Endothelial cell of umbilical vein (primary cell): ENCODE data around the gene CLSTN1. TPM values are rescaled to one million over a fixed set of nuclear protein-coding genes. Genes with fewer than 3 reads are reported as not detected.
"Not testable (repeated sequence)": the region's sequence is repeated elsewhere in the genome, so short reads cannot be mapped to it uniquely, and the experiment has no call there.

Source experiments
- BruUV-seq: library from RNA; stranded (reverse); fragments of 400-500 nt; replicated peaks from 2 replicates; lab custom pipeline; 2021; lab: Mats Ljungman, UMichigan
- CTCF ChIA-PET: fragments of 300-600, 350-600 bp; sonication (Branson Sonifier 250); formaldehyde crosslinking; loops from one replicate; lab custom pipeline; 2021; ENCODE audit warnings: antibody characterized with exemption, inconsistent platforms; lab: Charles Lee
- POLR2A ChIA-PET: fragments of 300-600, 350-600 bp; sonication (Branson Sonifier 250); formaldehyde crosslinking; loops from one replicate; lab custom pipeline; 2021; ENCODE audit warnings: antibody characterized with exemption, inconsistent platforms; lab: Charles Lee
- DNase-seq: peaks from one replicate; pipeline ENCODE4 v3.0.0-alpha.2; 2011; ENCODE audit warnings: low read depth, low spot score
- FAIRE-seq: peaks from 2 replicates; lab custom pipeline; 2011; peaks lifted over from hg19 to GRCh38; lab: Jason Lieb, UNC
- H2AFZ ChIP-seq: 2 replicates; pipeline ENCODE4 v1.6.0; 2012; ENCODE audit warnings: low read depth, low read length, control low read depth, inconsistent platforms
- H3K27ac ChIP-seq: 2 replicates; pipeline ENCODE4 v1.5.1; 2011; ENCODE audit warnings: low read depth, mild to moderate bottlenecking, control low read depth, low read length, moderate library complexity; ENCODE audit not compliant: insufficient read depth
- H3K27me3 ChIP-seq, 2 experiments: 2 replicates each; pipeline versions ENCODE4 v1.6.0 to v1.6.1; 2011; ENCODE audit warnings: low read length in 2 of 2, mixed read lengths in 1 of 2; ENCODE audit not compliant: control insufficient read depth in 2 of 2, insufficient read depth in 2 of 2
- H3K36me3 ChIP-seq, 2 experiments: 2 replicates in 1 of 2; 3 replicates in 1 of 2; pipeline ENCODE4 v1.5.1; 2011; ENCODE audit warnings: low read length in 2 of 2, mild to moderate bottlenecking in 1 of 2, moderate library complexity in 1 of 2; ENCODE audit not compliant: control insufficient read depth in 2 of 2, insufficient read depth in 2 of 2; ENCODE audit errors: extremely low read depth in 1 of 2
- H3K4me1 ChIP-seq: 3 replicates; pipeline ENCODE4 v1.5.1; 2011; ENCODE audit warnings: mild to moderate bottlenecking, low read length; ENCODE audit not compliant: control insufficient read depth, insufficient read depth; ENCODE audit errors: extremely low read depth
- H3K4me2 ChIP-seq: 2 replicates; pipeline ENCODE4 v1.6.1; 2011; ENCODE audit warnings: low read length, control low read depth, mixed read lengths; ENCODE audit not compliant: insufficient read depth
- H3K4me3 ChIP-seq, 3 experiments: fragments of 200-600 bp in 1 of 3; sonication (generic), shearing (Covaris generic) in 1 of 3; replicated peaks in 1 of 3; 2 replicates each; pipeline ENCODE4 v1.5.1; 2011 to 2016; ENCODE audit warnings: control low read depth in 3 of 3, low read length in 3 of 3, mild to moderate bottlenecking in 2 of 3, inconsistent platforms in 1 of 3, low read depth in 1 of 3, moderate library complexity in 1 of 3; ENCODE audit not compliant: insufficient read depth in 1 of 3
- H3K79me2 ChIP-seq: 2 replicates; pipeline ENCODE4 v1.6.0; 2012; ENCODE audit warnings: low read length, inconsistent platforms; ENCODE audit not compliant: control insufficient read depth, insufficient read depth
- H3K9ac ChIP-seq: replicated peaks from 2 replicates; pipeline ENCODE3; 2011; ENCODE audit warnings: low read length, control low read depth; ENCODE audit not compliant: insufficient read depth; ENCODE audit errors: extremely low read depth
- H3K9me1 ChIP-seq: replicated peaks from 3 replicates; pipeline ENCODE4 v1.6.0; 2011; ENCODE audit warnings: mild to moderate bottlenecking, low read length; ENCODE audit not compliant: control insufficient read depth, insufficient read depth; ENCODE audit errors: extremely low read depth
- H3K9me3 ChIP-seq: replicated peaks from 2 replicates; pipeline ENCODE4 v1.5.1; 2012; ENCODE audit warnings: low read length, inconsistent platforms; ENCODE audit not compliant: control insufficient read depth, insufficient read depth
- H4K20me1 ChIP-seq: replicated peaks from 2 replicates; pipeline ENCODE3; 2011; ENCODE audit warnings: mild to moderate bottlenecking, low read length; ENCODE audit not compliant: control insufficient read depth, insufficient read depth; ENCODE audit errors: extremely low read depth
- EZH2 ChIP-seq: IDR thresholded peaks from 2 replicates; pipeline ENCODE4 v1.6.1; 2012; ENCODE audit warnings: borderline replicate concordance, low read depth, mild to moderate bottlenecking, moderate library complexity, low read length, inconsistent platforms; ENCODE audit not compliant: severe bottlenecking
- FOS ChIP-seq: IDR thresholded peaks from 2 replicates; pipeline ENCODE4 v1.6.1; 2011; ENCODE audit warnings: mild to moderate bottlenecking, low read length, moderate library complexity, borderline replicate concordance; ENCODE audit not compliant: insufficient read depth
- GATA2 ChIP-seq: IDR thresholded peaks from 2 replicates; pipeline ENCODE4 v1.7.0; 2011; ENCODE audit warnings: low read depth, mild to moderate bottlenecking, moderate library complexity, mixed read lengths, low read length; ENCODE audit not compliant: insufficient read length, insufficient read depth
- JUN ChIP-seq: IDR thresholded peaks from 2 replicates; pipeline ENCODE4 v1.6.1; 2011; ENCODE audit warnings: borderline replicate concordance, low read depth; ENCODE audit not compliant: insufficient read length, insufficient read depth
- MYC ChIP-seq: IDR thresholded peaks from one replicate; pipeline ENCODE4 v1.6.1; 2011; ENCODE audit warnings: mild to moderate bottlenecking, low read depth, low read length
- POLR2A ChIP-seq: IDR thresholded peaks from 2 replicates; pipeline ENCODE4 v1.6.1; 2012; ENCODE audit warnings: low read depth, mild to moderate bottlenecking, control low read depth, low read length
- POLR2AphosphoS5 ChIP-seq: IDR thresholded peaks from 2 replicates; pipeline ENCODE4 v1.6.1; 2012; ENCODE audit warnings: low read depth, mild to moderate bottlenecking, control low read depth, low read length, moderate library complexity; ENCODE audit not compliant: insufficient read depth
- dilution Hi-C: fragments of 300-500 bp; cut with MboI; formaldehyde crosslinking; loops from one replicate; pipeline ENCODE4 v1.15.0; 2019; ENCODE audit warnings: low sequenced_read_pairs; ENCODE audit not compliant: extremely low pct_ligation_motif_present
- intact Hi-C: fragments of 100-400 bp; cut with micrococcal nuclease; formaldehyde crosslinking; loops from one replicate; pipeline ENCODE4 v1.10.0; 2022
- polyA plus RNA-seq, 4 experiments: library from polyadenylated mRNA; depleted of rRNA in 3 of 4; stranded (reverse) in 3 of 4; unstranded in 1 of 4; fragments of >200 nt; gene quantifications; 2 replicates each; pipeline versions ENCODE4 v1.2.1 to v1.2.3, GENCODE V29; 2011 to 2012; ENCODE audit warnings: missing spikeins in 1 of 4
- total RNA-seq: library from RNA; stranded (reverse); gene quantifications from 2 replicates; pipeline ENCODE4 v1.2.3, GENCODE V29; 2021
- TF ChIP-seq, protein P1 (sequence below), 2 donors: IDR thresholded peaks; 1 replicate in 1 of 2; 2 replicates in 1 of 2; pipeline ENCODE4 v1.5.1; 2011; ENCODE audit warnings: low read length in 2 of 2, mild to moderate bottlenecking in 2 of 2, moderate library complexity in 2 of 2, control low read depth in 1 of 2, inconsistent platforms in 1 of 2, low read depth in 1 of 2; ENCODE audit not compliant: insufficient read depth in 1 of 2; ENCODE audit errors: extremely low read depth in 1 of 2
- TF ChIP-seq, protein P2 (sequence below): IDR thresholded peaks from 2 replicates; pipeline ENCODE4 v1.6.1; 2011; ENCODE audit not compliant: insufficient read depth, insufficient read length

Gene CLSTN1
- total and polyA plus RNA-seq, 2 donors (not counting 3 experiments of a cell fraction or from before 2014, with no cell fraction given): 49.1 to 130 TPM

DNA sequence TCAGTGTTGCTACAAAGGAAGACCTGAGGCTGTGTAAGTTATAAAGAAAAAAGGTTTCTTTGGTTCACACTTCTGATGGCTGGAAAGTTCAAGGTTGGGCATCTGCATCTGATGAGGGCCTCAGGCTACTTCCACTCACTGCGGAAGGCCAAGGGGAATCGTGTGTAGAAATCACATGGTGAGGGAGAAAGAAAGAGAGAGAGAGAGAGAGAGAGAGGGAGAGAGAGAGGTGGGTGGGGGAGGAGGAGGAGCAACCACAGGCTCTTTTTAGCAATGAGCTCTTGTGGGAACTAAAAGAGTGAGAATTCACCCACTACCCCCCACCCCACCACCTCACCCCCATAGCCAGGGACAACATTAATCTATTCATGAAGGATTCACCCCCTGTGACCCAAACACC is 59.9 kb downstream of the CLSTN1 start:
- intact Hi-C loops (no loop called here), dilution Hi-C loops (no loop called here)
- H3K4me3 ChIP-seq: no peak overlapping the region
- no peak overlapping the region for H3K9ac ChIP-seq
- no peak for FAIRE-seq
- no TSS peak for BruUV-seq
- no peaks in the 10 kb centered on the region for H3K27me3 ChIP-seq
- H3K36me3 ChIP-seq: no peaks in the 10 kb centered on the region
- ChIA-PET POLR2A (interaction anchor here (0.7 kb wide), 1 partner anchor 121 kb away, joined by 5 read pairs; no protein-coding TSS in a partner anchor), CTCF (no interaction called here)
- H3K4me1 ChIP-seq: no peaks in the 10 kb centered on the region
- peaks cover 2% of the 10 kb centered on the region for H4K20me1 ChIP-seq
- no peak for DNase-seq
- TF ChIP-seq GATA2: no peak
- TF ChIP-seq, protein P1, sequence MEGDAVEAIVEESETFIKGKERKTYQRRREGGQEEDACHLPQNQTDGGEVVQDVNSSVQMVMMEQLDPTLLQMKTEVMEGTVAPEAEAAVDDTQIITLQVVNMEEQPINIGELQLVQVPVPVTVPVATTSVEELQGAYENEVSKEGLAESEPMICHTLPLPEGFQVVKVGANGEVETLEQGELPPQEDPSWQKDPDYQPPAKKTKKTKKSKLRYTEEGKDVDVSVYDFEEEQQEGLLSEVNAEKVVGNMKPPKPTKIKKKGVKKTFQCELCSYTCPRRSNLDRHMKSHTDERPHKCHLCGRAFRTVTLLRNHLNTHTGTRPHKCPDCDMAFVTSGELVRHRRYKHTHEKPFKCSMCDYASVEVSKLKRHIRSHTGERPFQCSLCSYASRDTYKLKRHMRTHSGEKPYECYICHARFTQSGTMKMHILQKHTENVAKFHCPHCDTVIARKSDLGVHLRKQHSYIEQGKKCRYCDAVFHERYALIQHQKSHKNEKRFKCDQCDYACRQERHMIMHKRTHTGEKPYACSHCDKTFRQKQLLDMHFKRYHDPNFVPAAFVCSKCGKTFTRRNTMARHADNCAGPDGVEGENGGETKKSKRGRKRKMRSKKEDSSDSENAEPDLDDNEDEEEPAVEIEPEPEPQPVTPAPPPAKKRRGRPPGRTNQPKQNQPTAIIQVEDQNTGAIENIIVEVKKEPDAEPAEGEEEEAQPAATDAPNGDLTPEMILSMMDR (IDR thresholded peaks at IDR 0.05; ENCODE audit: extremely low read depth in 1 of 2, insufficient read depth in 1 of 2, low read depth in 1 of 2, low read length in 2 of 2): no peak
- no peak for TF ChIP-seq JUN
- TF ChIP-seq MYC: no peak
- no peak for TF ChIP-seq EZH2
- no peak for TF ChIP-seq FOS
- TF ChIP-seq, protein P2, sequence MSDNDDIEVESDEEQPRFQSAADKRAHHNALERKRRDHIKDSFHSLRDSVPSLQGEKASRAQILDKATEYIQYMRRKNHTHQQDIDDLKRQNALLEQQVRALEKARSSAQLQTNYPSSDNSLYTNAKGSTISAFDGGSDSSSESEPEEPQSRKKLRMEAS: no peak
- no peak for TF ChIP-seq POLR2A
- no peak for TF ChIP-seq POLR2AphosphoS5
- H2AFZ ChIP-seq: no peak overlapping the region
- H3K79me2 ChIP-seq: peaks cover 12% of the 10 kb centered on the region
- H3K4me2 ChIP-seq: no peak overlapping the region
- no peak overlapping the region for H3K27ac ChIP-seq
- H3K9me1 ChIP-seq: no peaks in the 10 kb centered on the region
- no peaks in the 10 kb centered on the region for H3K9me3 ChIP-seq

DNA sequence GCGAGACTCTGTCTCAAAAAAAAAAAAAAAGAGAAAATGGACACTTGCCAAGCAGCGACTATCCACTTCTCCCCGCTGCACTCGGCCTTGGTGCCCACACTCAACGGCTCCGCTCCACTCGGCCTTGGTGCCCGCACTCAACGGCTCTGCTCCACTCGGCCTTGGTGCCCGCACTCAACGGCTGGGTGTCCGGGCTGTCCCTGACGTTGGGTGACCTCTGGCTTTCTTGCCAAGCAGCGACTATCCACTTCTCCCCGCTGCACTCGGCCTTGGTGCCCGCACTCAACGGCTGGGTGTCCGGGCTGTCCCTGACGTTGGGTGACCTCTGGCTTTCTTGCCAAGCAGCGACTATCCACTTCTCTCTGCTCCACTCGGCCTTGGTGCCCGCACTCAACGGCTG is 61.3 kb downstream of the CLSTN1 start:
- H3K4me3 ChIP-seq, POLR2A ChIA-PET, H3K4me2 ChIP-seq, H2AFZ ChIP-seq, H3K36me3 ChIP-seq, H3K27ac ChIP-seq, DNase-seq, H3K9me3 ChIP-seq, H3K9ac ChIP-seq, H3K9me1 ChIP-seq, dilution Hi-C loops, intact Hi-C loops, H3K4me1 ChIP-seq, H4K20me1 ChIP-seq, BruUV-seq, FAIRE-seq, H3K27me3 ChIP-seq, CTCF ChIA-PET: not testable (repeated sequence)
- H3K79me2 ChIP-seq: peaks cover 12% of the 10 kb centered on the region
